WI38 (cell line): ENCODE data around the gene IGLL1.
"Not testable (repeated sequence)": the region's sequence is repeated elsewhere in the genome, so short reads cannot be mapped to it uniquely, and the experiment has no call there.

Experiments used
- H3K4me3 ChIP-seq: 2 replicates; pipeline ENCODE4 v1.5.1; 2011; ENCODE audit warnings: low read depth, mild to moderate bottlenecking, control low read depth, low read length
- TF ChIP-seq, protein P1 (sequence below): IDR thresholded peaks from 2 replicates; pipeline ENCODE4 v1.5.1; 2012; ENCODE audit warnings: low read depth, mild to moderate bottlenecking, control low read depth, low read length

The IGLL1 gene

DNA sequence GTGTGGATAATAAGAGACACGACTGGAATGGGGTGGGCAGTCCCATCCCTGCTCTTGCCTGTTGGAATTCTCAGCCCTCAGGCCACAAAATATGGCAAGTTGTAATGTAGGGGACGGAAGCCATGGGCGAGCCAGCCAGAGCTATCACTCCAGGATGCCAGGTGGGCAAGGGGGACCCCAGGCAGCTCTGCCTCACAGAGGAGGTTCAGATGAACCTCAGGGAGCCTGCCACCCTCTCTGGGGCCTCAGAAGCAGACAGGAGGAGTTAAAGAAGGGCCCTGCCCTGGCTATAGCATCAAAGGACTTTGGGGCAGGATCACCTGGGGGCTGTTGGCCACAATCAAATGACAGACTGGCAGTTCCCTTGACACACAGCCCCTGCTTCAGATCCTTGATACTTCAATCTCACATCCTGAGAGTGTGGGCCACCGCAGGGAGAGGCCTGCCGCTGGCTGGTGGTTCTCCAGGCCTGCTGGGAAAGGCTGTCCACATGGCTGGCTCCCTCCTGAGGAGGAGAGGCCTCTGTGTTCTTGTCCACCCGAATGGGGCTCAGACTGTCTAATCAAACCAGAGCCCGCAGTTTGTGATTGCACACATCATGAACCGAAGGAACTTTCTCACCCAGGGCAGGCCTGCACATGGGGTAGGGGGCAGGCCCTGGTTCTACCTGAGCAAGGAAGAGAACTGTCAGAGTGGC is 31.4 kb downstream of the IGLL1 start:
- TF ChIP-seq, protein P1, sequence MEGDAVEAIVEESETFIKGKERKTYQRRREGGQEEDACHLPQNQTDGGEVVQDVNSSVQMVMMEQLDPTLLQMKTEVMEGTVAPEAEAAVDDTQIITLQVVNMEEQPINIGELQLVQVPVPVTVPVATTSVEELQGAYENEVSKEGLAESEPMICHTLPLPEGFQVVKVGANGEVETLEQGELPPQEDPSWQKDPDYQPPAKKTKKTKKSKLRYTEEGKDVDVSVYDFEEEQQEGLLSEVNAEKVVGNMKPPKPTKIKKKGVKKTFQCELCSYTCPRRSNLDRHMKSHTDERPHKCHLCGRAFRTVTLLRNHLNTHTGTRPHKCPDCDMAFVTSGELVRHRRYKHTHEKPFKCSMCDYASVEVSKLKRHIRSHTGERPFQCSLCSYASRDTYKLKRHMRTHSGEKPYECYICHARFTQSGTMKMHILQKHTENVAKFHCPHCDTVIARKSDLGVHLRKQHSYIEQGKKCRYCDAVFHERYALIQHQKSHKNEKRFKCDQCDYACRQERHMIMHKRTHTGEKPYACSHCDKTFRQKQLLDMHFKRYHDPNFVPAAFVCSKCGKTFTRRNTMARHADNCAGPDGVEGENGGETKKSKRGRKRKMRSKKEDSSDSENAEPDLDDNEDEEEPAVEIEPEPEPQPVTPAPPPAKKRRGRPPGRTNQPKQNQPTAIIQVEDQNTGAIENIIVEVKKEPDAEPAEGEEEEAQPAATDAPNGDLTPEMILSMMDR, result no peak

DNA sequence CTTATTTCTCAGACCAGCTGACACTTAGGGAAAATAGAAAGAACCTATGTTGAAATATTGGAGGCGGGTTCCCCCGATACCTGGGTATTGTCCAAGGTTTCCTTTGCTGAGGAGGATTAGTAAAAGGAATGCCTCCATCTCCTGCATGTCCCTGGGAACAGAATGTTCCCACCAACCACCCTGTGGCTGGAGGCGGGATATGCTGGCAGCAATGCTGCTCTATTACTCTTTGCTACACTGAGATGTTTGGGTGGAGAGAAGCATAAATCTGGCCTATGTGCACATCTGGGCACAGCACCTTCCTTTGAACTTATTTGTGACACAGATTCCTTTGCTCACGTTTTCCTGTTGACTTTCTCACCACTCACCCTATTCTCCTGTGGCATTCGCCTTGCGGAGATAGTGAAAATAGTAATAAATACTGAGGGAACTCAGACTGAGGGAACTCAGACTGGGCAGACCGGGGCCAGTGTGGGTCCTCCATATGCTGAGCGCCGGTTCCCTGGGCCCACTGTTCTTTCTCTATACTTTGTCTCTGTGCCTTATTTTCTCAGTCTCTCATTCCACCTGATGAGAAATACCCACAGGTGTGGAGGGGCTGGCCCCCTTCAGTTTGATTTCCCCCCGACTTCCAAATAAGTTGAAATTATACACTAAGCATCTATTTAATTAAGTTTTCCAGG is 32.1 kb downstream of the IGLL1 start:
- H3K4me3 ChIP-seq, result no peak overlapping the region
- TF ChIP-seq, protein P1, result no peak

More for the DNA sequence above, 31.4 kb downstream of the IGLL1 start:
- no peak overlapping the region for H3K4me3 ChIP-seq

DNA sequence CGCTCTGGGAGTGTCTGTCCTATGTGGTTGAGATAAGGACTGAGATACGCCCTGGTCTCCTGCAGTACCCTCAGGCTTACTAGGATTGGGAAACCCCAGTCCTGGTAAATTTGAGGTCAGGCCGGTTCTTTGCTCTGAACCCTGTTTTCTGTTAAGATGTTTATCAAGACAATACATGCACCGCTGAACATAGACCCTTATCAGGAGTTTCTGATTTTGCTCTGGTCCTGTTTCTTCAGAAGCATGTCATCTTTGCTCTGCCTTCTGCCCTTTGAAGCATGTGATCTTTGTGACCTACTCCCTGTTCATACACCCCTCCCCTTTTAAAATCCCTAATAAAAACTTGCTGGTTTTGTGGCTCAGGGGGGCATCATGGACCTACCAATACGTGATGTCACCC is 32.7 kb downstream of the IGLL1 start:
- H3K4me3 ChIP-seq, result not testable (repeated sequence)

DNA sequence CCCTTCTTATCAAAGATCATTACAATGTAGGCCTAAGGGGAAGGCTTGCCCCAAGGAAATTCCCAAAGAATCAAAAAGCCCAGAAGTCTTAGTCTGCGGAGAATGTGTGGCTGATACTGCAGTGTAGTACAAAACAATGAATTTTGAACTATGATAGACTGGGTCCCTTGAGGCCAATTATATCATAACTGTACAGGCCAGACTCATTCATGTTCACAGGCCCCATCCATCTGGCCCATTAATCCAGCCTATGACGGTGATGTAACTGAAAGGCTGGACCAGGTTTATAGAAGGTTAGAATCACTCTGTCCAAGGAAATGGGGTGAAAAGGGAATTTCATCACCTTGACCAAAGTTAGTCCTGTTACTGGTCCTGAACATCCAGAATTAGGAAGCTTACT is 35.2 kb downstream of the IGLL1 start:
- H3K4me3 ChIP-seq, result no peak overlapping the region
- TF ChIP-seq, protein P1, result no peak

DNA sequence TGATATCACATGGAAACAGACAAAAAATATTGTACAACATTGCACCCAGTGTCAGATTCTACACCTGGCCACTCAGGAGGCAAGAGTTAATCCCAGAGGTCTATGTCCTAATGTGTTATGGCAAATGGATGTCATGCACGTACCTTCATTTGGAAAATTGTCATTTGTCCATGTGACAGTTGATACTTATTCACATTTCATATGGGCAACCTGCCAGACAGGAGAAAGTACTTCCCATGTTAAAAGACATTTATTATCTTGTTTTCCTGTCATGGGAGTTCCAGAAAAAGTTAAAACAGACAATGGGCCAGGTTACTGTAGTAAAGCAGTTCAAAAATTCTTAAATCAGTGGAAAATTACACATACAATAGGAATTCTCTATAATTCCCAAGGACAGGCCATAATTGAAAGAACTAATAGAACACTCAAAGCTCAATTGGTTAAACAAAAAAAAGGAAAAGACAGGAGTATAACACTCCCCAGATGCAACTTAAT is 36.5 kb downstream of the IGLL1 start:
- not testable (repeated sequence) for H3K4me3 ChIP-seq

DNA sequence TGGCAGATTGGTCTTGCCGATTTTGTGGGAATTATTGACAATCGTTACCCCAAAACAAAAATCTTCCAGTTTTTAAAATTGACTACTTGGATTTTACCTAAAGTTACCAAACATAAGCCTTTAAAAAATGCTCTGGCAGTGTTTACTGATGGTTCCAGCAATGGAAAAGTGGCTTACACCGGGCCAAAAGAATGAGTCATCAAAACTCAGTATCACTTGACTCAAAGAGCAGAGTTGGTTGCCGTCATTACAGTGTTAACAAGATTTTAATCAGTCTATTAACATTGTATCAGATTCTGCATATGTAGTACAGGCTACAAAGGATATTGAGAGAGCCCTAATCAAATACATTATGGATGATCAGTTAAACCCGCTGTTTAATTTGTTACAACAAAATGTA is 37.2 kb downstream of the IGLL1 start:
- no peak overlapping the region for H3K4me3 ChIP-seq
- TF ChIP-seq, protein P1, result no peak

DNA sequence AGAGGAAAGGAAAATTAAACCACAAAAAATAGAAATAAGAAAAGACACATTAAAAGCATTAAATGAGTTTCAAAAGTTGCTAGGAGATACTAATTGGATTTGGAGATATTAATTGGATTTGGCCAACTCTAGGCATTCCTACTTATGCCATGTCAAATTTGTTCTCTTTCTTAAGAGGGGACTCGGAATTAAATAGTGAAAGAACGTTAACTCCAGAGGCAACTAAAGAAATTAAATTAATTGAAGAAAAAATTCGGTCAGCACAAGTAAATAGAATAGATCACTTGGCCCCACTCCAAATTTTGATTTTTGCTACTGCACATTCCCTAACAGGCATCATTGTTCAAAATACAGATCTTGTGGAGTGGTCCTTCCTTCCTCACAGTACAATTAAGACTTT is 37.7 kb downstream of the IGLL1 start:
- H3K4me3 ChIP-seq, result not testable (repeated sequence)

DNA sequence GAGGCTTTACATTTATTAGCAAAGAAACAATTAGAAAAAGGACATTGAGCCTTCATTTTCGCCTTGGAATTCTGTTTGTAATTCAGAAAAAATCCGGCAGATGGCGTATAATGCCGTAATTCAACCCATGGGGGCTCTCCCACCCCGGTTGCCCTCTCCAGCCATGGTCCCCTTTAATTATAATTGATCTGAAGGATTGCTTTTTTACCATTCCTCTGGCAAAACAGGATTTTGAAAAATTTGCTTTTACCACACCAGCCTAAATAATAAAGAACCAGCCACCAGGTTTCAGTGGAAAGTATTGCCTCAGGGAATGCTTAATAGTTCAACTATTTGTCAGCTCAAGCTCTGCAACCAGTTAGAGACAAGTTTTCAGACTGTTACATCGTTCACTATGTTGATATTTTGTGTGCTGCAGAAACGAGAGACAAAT is 38.2 kb downstream of the IGLL1 start:
- not testable (repeated sequence) for H3K4me3 ChIP-seq

DNA sequence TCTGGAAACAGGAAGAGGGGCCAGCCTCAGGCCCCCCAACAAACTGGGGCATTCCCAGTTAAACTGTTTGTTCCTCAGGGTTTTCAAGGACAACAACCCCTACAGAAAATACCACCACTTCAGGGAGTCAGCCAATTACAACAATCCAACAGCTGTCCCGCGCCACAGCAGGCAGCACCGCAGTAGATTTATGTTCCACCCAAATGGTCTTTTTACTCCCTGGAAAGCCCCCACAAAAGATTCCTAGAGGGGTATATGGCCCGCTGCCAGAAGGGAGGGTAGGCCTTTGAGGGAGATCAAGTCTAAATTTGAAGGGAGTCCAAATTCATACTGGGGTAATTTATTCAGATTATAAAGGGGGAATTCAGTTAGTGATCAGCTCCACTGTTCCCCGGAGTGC is 39.3 kb downstream of the IGLL1 start:
- H3K4me3 ChIP-seq, result not testable (repeated sequence)

DNA sequence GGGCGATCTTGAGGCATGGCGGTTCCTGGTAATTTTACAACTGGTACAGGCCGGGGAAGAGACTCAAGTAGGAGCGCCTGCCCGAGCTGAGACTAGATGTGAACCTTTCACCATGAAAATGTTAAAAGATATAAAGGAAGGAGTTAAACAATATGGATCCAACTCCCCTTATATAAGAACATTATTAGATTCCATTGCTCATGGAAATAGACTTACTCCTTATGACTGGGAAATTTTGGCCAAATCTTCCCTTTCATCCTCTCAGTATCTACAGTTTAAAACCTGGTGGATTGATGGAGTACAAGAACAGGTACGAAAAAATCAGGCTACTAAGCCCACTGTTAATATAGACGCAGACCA is 40.3 kb downstream of the IGLL1 start:
- H3K4me3 ChIP-seq, result not testable (repeated sequence)
